HG02885 (cell line): ENCODE data around the gene ACOX2.

ENCODE experiments used
- ATAC-seq: cut with Tn5 transposase; IDR thresholded peaks from one replicate; pipeline ENCODE4 v1.9.1; 2021; ENCODE audit warnings: mild to moderate bottlenecking; ENCODE audit not compliant: unreplicated experiment, poor library complexity

Gene ACOX2

DNA sequence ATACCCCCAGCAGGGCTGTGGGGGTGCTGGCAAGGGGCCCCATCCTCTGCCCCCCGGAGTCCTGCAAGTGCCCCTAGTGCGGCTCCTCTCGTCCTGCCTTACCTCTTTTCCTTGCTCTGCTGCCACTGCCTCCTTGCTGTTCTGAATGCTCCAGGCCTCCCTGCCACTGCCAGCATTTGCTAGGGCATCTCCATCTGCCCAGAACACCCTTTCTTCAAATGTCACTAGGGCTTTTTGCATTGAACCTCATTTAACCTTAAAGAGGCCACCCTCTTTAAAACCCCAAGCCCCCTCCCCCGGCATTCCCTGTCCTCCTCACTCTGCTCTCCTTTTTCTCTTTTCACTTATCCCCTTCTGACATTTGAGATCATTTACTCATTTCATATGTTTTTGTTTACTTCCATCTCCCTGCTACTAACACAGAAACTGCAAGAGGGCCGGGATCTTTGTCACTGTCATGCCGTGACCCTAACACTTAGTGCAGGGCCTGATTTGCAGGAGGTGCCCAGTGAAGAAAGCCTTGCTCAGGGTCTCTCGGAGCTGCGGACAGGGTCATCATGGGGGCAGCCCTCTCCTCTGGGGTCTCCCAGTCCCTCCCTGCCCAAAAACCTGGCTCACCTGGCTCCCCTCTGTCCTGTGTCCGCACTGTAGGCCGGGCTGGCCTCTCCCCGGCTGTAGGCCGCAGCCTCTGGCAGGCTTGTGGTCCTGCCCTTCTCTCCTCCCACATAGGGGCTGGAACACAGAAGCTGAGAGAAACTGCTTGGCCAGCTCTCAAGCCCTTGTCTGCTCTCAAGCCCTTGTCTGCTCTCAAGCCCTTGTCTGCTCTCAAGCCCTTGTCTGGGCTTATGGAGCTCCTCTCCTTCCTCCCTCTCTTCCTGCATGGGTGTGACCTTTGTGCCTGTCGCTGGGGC, at the start of gene ACOX2:
TSS of gene ACOX2 (minus strand) at position 690 of the 911 bp plus-strand sequence. CDS start 2,084 bp downstream, outside the sequence.
- no peak for ATAC-seq

DNA sequence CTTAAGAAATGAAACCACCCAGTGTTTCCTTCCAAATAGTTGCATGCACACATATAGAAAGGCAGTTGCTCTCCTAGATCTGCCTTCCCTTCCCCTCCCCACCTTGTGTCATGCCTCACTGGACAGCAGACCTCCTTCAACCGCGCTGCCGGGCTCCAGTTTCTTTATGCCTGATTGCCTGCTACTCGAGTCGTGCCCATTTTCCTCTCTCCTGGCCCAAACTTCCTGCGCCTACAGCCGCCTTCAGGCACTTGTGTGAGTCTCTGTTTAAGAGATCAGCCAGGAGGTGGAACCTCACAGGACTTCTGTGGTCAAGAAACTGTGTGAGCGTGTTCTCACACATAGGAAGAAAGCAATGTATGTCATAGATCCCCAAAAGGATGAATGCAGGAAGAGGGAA, 49.0 kb upstream of the ACOX2 start:
- ATAC-seq = no peak

DNA sequence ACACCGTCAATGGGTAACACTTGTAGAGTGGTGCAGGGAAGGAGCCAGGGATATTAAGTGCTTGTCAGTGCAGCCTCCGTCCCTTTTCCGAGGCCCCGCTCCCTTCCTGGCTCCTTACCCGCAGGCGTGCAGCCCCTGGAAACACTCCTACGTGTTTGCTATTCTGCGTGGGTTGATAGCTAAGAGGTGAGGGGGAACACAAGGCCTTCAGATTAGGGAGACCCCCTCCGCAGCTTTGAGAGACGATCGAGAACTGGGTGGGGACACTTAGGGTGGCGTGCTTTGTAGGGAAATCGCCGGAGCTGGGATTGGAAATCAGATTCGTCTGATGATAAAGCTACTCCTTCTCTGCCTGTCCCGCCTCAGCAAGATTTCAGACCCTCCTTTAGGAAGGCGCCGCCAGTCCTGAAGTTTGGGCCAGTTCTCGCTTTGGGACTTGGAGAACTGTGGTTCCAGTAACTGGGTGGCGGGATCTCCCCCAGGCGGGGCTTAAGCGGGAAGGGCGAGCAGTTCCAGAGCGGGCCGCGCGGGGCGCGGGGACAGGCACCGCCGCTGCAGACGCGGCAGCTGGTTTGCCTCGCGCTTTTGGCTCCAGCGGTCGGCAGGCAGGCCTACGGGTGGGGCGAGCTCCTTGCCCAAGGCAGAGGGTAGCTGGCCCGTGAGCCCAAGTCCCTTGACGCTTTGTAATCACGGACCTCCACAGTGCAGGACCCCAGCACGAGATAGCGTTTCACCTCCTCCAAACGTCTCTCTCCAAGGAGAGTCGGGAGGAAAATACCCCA, 48.2 kb upstream of the ACOX2 start:
- peak; percentile 95 for ATAC-seq

DNA sequence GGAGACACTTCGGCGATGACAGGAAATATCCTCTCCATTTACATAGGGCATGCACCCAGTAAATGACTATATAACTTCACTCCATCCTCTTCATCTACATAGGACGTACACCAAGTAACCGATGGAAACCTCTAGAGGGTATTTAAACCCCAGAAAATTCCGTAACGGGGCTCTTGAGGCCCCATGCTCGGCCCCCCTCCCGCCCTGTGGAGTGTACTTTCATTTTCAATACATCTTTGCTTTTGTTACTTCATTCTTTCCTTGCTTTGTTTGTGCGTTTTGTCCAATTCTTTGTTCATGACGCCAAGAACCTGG, 47.7 kb upstream of the ACOX2 start:
- no peak for ATAC-seq

DNA sequence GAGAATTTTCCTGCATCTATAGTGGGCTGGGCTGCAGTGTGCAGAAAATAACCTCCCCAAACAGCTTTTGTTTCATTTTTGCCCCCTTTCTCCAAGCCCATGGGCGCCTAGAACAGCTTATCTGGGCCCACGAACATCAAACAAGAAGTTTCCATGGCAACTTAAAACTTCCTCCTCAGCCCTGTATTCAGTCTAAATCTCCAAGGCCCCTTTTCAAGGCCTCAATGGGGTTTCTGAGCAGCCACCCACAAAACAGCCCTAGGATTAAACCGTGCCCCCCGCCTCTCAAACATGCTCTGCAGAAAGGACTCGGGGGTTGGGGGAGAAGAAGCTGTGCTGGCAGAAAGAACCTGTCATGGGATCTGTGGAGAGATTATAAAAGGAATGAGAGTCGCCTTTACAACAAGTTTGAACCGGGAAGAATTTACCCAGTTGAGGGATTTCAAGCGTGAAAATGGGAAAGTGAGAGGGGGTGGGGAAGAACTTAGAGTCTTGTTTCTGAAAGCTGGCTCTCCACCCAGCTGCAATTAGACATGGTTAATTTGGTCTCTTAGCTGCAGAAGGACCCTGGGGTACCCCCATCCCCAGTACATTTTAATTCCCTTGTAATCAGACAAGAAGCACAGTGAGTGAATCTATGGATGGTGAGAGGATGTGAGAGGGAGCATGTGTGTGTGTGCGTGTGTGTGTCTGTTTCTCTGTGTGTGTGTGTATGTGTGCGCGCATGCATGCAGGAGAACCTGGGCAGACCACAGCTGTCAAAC, 44.5 kb upstream of the ACOX2 start:
- no peak for ATAC-seq

DNA sequence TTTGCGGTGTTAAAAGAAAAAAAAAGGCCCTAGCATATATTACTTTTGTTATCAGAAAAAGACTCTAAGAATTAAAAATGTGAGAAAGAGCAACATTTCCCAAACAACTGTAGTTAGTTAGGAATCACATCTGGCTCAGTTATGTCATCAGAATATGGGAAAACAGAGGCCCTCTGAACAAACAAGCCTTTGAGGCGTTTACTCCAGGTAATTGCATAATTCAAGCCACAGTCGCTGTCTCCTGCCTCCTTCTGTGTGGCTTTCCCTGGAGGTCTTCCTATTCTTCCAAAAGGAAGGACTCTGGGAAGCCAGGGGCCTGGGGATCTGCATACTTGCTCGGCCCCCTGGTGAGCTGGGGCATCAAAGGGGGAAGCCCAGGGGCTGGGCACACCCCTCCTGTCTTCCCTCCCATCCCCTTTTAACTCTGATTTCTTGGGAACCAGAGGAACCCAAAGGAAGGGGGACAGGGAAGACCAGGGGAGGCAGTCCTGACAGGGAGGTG, 43.9 kb upstream of the ACOX2 start:
- no peak for ATAC-seq

DNA sequence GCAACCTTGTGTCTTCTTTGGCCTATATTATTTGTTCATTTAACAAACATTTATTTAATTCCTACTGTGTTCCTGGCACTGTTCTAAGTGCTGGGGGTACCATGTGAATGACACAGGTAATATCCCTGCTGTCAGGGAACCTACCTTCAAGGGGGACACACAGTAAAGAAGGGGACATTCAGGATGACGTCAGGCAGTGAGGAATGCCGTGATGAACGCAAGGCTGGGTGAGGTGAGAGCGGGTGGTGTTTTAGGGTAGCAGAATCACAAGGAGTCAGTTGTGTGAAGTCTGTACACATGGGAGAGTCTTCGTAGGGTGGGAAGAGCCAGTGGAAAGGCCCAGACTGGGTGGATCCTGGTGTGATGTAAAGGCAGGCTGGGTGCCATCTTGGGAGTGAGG, 41.9 kb upstream of the ACOX2 start:
- ATAC-seq = no peak

DNA sequence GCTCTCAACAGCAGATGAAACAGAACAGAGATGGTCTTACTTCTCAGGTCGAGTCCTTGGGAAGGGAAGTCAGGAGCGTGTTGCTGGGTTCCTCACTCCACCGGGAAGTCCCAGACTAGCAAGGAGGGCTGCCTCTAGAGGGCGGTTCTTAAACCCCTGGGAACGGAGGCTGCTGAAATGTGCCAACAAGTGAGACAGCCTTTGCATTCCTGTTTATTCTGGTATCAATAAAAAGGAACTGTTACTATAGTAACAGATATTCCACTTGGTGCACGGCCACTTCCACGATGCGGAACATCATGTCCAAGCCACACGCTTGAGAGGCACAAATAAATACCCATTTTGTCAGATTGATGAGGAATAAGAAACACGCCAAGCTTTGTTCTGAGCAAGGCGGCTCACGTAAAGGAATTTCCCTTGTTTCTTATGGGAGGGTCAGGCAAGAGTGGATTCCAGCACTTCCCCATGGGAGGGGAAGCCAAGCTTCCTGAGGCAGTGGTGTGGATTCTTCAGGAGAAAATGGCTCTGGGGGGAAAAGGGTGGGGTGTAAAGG, 40.4 kb upstream of the ACOX2 start, which contains the start of gene FAM107A:
TSS of gene FAM107A (minus strand) at position 123 of the 553 bp plus-strand sequence. CDS start 7,531 bp downstream, outside the sequence.
- ATAC-seq = no peak

DNA sequence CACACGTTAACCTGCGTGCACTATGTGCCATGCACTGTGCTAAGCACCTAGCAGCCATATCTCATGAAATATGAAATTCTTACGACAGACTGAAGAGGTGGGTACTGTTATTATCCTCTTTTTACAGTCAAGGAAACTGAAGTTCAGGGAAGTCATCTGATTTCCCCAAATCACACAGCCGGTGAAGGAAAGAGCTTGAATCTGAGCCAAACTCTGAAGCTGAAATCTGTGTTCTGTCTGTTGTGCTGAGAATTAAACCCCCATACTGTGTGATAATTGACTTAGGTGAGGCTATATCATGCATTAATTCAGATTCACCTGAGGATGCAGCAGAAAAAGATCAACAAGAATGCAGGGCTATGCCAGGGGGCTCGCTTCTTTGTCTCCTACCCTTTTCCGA, 39.7 kb upstream of the ACOX2 start:
- no peak for ATAC-seq

DNA sequence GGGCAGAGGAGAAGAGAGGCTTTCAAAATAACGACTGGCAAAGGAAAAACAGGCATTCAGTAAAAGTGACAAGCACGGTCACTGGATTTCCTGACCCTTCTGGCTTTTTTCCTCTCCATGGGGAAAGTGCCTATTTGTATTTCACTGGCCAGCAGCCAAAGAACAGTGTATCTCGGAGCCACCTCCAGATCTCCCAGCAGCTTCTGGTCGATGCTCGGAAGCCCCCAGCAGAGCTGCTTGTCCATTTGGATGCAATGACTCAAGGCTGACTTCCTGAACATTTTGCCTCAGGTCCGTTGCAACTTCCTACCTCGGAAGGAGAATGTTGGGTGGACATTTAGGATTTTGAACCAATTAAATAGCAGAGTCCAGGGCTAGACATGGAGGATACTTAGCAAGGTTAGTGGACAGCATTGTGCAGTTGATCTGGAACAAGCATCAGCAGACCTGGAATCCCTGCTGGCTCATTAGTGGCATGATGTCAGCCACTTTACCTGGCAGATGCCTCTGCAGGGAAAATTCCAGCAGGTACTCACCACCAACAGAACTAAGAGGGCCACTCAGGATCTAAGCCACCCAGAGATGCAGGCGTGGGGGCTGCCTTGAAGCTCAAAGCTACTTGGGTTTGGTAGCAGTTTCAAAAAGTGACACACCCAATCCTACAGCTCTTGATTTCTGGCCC, 39.1 kb upstream of the ACOX2 start:
- no peak for ATAC-seq

DNA sequence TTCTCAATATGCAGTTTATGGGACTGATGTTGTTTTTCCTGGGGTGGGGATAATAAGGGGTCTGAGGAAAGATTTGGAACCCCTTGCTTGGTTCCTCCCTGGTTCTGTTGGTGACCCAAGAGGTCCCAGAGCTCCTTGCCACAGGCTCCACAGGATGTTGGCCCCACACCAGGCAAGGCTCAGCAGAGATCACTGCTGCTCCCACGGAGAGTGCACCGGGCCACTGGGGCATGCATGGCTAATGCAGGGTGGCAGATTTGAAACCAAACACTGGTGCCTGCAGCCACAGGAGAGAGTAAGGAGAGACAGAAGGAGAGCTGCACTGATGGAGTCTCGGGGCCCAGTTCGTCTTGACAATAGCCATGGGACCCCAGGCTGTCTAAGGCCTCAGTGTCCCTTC, 37.7 kb upstream of the ACOX2 start:
- ATAC-seq = no peak

DNA sequence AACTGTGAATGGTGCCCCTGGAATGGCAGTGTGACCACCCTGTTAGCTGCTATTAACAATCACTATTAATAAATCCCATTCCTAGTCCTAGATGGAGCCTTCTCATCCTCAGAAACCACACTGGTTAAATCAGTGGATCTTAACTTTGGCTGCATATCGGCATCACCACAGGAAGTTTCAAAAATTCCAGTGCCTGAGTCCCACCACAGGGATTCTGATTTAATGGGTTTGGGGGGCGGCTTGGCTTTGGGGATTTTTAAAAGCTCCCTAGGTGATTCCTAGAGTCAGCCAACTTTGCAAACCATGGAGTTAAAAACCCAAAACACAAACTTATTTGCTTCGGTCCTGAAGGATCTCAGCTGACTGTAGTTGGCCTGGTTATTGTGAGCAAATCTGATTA, 37.1 kb upstream of the ACOX2 start:
- no peak for ATAC-seq

DNA sequence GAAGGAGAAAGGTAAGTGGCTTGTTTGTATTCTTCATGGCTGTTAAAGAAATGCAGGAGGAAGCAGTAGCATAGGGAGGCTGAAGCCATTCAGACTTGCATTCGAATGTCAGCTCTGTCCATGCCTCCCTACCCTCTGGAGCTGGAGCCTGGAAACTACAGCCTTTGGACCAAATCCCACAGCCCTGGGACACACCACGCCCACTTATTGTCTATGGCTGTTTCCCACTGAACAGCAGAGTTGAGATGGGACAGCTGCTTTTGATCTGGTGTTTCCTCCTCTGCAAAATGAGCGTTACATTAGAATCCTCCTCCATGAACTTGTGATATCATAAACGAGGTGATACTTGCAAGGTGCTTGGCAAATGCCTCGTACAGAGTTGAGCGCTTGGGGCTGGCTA, 36.6 kb upstream of the ACOX2 start:
- no peak for ATAC-seq

DNA sequence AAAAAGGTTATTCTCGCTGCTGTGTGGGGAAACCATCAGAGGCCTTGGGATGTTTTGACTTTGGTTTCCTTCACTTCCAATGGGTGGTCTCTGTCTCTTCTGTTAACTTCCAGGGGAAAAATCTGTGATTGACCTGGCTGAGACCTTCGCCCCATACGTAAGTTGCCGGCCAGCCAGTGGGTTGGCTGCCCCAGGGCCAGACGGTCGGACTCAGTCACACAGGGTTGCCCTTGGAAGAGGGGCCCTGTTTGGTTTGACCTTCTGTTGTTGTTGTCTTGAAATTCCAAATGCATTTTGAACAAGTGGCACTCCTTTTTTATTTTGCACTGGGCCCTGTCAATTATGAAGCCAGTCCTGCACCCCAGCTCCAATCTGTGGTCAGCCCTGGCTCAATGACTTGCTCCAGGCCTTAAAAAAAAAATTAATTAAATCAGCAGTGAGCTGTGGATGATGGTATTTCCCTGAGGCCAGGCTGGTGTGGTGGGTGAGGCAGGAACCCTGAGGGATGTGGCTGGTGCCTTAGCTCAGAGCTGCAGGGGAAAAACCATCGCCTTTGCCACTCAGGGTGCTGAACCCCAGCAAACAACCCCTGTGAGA, 35.7 kb upstream of the ACOX2 start:
- no peak for ATAC-seq

DNA sequence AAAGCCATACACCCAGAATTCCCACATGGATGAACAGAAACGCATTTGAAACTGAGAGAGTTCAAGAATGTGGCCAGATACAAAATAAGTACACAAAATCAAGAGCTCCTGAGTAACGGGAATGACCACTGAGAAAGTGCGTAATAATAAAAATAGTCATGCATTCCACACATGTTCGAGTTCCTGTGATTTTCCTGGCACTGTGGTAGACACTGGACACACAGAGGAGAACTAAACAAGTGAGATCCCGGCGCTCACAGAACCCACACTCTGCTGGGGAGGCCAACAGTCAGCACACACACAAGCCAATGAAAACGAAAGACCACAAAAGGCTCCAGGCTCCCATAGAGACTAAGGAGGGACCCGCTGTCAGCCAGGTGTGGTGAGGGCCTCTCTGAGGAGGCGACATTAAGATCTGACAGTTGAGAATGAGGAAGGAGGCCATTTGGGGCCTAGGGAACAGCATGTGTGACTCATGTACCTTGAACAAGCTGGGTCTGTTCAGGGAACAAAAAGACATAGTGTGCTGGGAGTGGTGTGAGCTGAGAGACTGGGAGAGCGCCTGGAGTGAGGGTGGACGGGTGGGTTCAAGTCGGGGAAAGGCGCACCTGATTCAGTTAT, 35.1 kb upstream of the ACOX2 start:
- ATAC-seq = no peak

DNA sequence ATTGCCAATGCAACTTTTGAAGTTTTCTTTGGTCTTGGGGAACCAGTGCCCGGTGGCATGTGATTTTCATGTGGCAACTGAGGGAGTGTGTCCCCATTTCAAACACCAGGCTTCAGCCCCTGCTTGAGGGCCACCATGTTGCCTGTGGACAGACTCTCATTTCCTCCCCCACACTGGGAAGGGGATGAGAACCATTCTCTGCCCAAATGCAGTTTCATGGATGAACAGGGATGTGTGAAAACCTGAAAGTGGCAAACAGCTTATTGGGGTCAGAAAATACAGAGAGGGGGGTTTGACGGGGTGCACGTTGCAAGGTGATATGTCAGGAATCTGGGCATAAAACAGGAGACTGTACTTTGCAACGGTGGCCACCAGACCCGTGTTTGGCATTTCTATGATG, 33.9 kb upstream of the ACOX2 start:
- no peak for ATAC-seq

DNA sequence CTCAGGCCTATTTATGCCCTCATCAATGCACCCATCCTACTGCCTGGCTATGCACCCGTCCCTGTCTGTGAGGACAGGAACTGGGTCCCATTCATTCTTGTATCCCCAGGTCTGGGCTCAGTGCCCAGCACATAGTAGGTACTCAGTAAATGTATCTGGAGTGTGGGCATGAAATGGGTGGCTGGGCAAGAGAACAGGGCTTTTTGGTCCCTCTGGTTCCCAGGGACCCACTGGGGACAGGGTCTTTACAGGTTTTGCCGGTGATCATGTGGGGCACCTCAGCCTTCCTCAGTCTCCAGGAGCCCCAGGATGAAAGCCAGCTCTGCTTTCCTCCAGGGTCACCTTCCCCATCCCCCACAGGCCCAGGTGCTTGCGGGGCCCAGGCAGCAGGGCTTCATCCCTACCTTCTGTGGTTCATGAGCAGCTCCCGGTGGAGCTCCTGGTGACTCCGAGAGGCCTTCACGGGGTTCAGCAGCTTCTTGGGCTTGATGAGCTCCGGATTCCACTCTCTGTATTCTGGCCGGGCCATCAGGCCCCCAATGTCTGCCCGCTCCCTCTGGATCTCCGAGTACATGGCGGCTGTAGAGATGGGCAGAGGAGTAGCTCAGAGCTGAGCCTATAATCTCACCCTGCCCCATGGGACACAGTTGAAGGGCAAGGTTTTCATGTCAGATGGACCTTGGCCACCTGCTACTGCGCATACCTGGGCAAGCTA, 32.5 kb upstream of the ACOX2 start:
- no peak for ATAC-seq

DNA sequence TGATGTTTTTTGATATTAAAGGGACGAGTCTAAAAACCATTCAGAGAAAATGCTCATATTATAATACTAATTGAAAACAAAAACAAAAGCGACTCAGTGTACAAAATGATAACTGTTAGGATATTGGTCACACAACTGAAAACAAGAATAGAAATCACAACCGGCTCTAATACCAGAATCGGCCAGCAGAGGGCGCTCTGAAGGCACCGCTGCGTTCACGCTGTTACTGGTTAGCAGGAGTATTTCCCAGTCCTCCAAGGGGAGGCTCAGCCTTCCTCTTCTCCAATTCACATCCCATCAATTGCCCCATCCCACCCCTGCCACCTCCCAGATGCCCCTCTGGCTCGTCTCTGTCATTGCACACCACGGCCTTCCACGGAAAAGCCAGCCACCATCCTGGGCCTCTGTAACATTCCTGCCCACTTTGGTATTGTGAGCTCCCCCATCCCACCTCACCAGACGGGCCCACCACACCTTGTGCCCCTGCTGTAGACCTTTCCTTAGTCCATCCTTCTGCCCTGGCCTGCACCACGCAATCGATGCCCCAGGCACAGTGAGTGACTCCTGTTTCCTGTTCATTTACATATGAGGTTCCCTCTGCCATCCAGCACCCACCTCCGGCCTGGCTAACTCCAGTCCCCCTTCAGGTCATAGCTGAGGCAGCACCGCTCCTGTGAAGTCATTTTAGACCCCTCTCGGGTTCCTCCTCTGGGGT, 31.7 kb upstream of the ACOX2 start:
- peak; percentile 47 for ATAC-seq
